Large intestine (tissue), 12 donors: ENCODE measurements around the gene POLH. TPM values are rescaled to one million over a fixed set of nuclear protein-coding genes. Genes with fewer than 3 reads are reported as not detected.
A peak's percentile ranks its signal among the peaks of the same experiment; 100 is the strongest.
"Not testable (repeated sequence)": the region's sequence is repeated elsewhere in the genome, so short reads cannot be mapped to it uniquely, and the experiment has no call there.

Experiments used
- DNase-seq, 2 donors: peaks; one replicate each; pipeline versions ENCODE4 v3.0.0 to v3.0.0-alpha.2; 2013
- H3K27ac ChIP-seq: one replicate; pipeline ENCODE4 v1.5.1; 2013; ENCODE audit warnings: low read length
- H3K27me3 ChIP-seq: 2 replicates; pipeline ENCODE4 v1.6.1; 2013; ENCODE audit warnings: low read length; ENCODE audit not compliant: control insufficient read depth, insufficient read depth
- H3K36me3 ChIP-seq: 2 replicates; pipeline ENCODE4 v1.6.1; 2013; ENCODE audit warnings: low read length; ENCODE audit not compliant: control insufficient read depth, insufficient read depth
- H3K4me1 ChIP-seq: one replicate; pipeline ENCODE4 v1.6.1; 2013; ENCODE audit warnings: low read length; ENCODE audit not compliant: control insufficient read depth, insufficient read depth
- H3K4me3 ChIP-seq: one replicate; pipeline ENCODE4 v1.5.1; 2013; ENCODE audit warnings: low read length
- H3K9me3 ChIP-seq: one replicate; pipeline ENCODE4 v1.6.1; 2013; ENCODE audit warnings: mild to moderate bottlenecking, low read depth, low read length, moderate library complexity; ENCODE audit not compliant: control insufficient read depth
- WGBS: methylation state at CpG from one replicate; pipeline ENCODE4 v1.1.5; 2013; ENCODE audit warnings: low lambda C conversion rate; ENCODE audit not compliant: insufficient coverage; 5-methylcytosine and 5-hydroxymethylcytosine counted together
- long read RNA-seq, 11 donors: transcript quantifications; one replicate each; lab custom pipeline, GENCODE V29; 2026
- polyA plus RNA-seq: library from polyadenylated mRNA; unstranded; fragments of 120-200 nt; gene quantifications from one replicate; pipeline ENCODE4 v1.2.1, GENCODE V29; 2013

Gene POLH
- polyA plus RNA-seq: 9.2 TPM
- long read RNA-seq, donor 1, partial matches to known transcripts: 0 of 1 reads
- long read RNA-seq, donor 1, other reads (novel, unspliced or antisense): 0 of 1 reads
- long read RNA-seq, donor 2, partial matches to known transcripts: 6 of 13 reads
- long read RNA-seq, donor 2, other reads (novel, unspliced or antisense): 5 of 13 reads
- long read RNA-seq, donor 3, partial matches to known transcripts: 5 of 11 reads
- long read RNA-seq, donor 3, other reads (novel, unspliced or antisense): 5 of 11 reads
- long read RNA-seq, donor 4: 0 reads
- long read RNA-seq, donor 5, partial matches to known transcripts: 0 of 1 reads
- long read RNA-seq, donor 5, other reads (novel, unspliced or antisense): 0 of 1 reads
- long read RNA-seq, donor 6, partial matches to known transcripts: 0 of 1 reads
- long read RNA-seq, donor 6, other reads (novel, unspliced or antisense): 0 of 1 reads
- long read RNA-seq, donor 7, partial matches to known transcripts: 0 of 1 reads
- long read RNA-seq, donor 7, other reads (novel, unspliced or antisense): 0 of 1 reads
- long read RNA-seq, donor 8, partial matches to known transcripts: 0 of 2 reads
- long read RNA-seq, donor 8, other reads (novel, unspliced or antisense): 0 of 2 reads
- long read RNA-seq, donor 9: 0 reads
- long read RNA-seq, donor 10, partial matches to known transcripts: 0 of 1 reads
- long read RNA-seq, donor 10, other reads (novel, unspliced or antisense): 0 of 1 reads
- long read RNA-seq, donor 11, partial matches to known transcripts: 40 of 44 reads
- long read RNA-seq, donor 11, other reads (novel, unspliced or antisense): 0 of 44 reads

GRCh38 chr6:43575772-43576551 lies at the start of gene POLH, which contains the start of gene XPO5:
POLH (plus strand) TSS chr6:43576185; CDS start chr6:43582320, 6,135 bp downstream.
XPO5 (minus strand) TSS chr6:43576038; CDS start chr6:43575864, 174 bp downstream.
- H3K36me3 ChIP-seq: peaks cover 14% of the 10 kb centered on the region
- no CpG with 5 or more reads among the region's 76 CpGs for WGBS
- H3K27ac ChIP-seq: peak within 1 kb of the TSS; percentile 59
- DNase-seq: peak; percentile 95 to 96
- H3K27me3 ChIP-seq: no peaks in the 10 kb centered on the region
- peak within 1 kb of the TSS; percentile 98 for H3K4me3 ChIP-seq
- H3K9me3 ChIP-seq: no peaks in the 10 kb centered on the region
- H3K4me1 ChIP-seq: peaks cover 2% of the 10 kb centered on the region

- Histone ChIP-seq H3K9me3 (no peaks in the 10 kb centered on the region), H3K4me1 (no peaks in the 10 kb centered on the region), H3K27ac (no peak overlapping the region), H3K4me3 (no peak overlapping the region), H3K27me3 (no peaks in the 10 kb centered on the region), H3K36me3 (peaks cover 60% of the 10 kb centered on the region)
- no peak for DNase-seq
- no CpG with 5 or more reads among the region's 1 CpG for WGBS
These were observed 43.8 kb upstream of the POLH start for GRCh38 chr6:43532201-43532600.

GRCh38 chr6:43538986-43539385 lies 37.0 kb upstream of the POLH start:
- H3K4me1 ChIP-seq, H3K9me3 ChIP-seq, H3K27ac ChIP-seq, H3K27me3 ChIP-seq, DNase-seq, H3K4me3 ChIP-seq: not testable (repeated sequence)
- peaks cover 29% of the 10 kb centered on the region for H3K36me3 ChIP-seq
- WGBS: no CpG with 5 or more reads among the region's 17 CpGs

GRCh38 chr6:43539409-43539808 lies 36.6 kb upstream of the POLH start:
- WGBS: no CpG with 5 or more reads among the region's 20 CpGs
- not testable (repeated sequence) for H3K27me3 ChIP-seq, H3K9me3 ChIP-seq, H3K4me3 ChIP-seq, DNase-seq, H3K27ac ChIP-seq, H3K4me1 ChIP-seq
- H3K36me3 ChIP-seq: peaks cover 30% of the 10 kb centered on the region

GRCh38 chr6:43540507-43540906 lies 35.5 kb upstream of the POLH start:
- Histone ChIP-seq H3K4me1 (no peaks in the 10 kb centered on the region), H3K36me3 (peaks cover 34% of the 10 kb centered on the region), H3K4me3 (no peak overlapping the region), H3K27ac (no peak overlapping the region), H3K9me3 (no peaks in the 10 kb centered on the region), H3K27me3 (no peaks in the 10 kb centered on the region)
- no peak for DNase-seq
- whole genome bisulfite sequencing: 100% methylated on average over 1 of the region's 5 CpGs

- Histone ChIP-seq H3K9me3 (no peaks in the 10 kb centered on the region), H3K4me1 (no peaks in the 10 kb centered on the region), H3K27me3 (no peaks in the 10 kb centered on the region), H3K36me3 (peaks cover 42% of the 10 kb centered on the region), H3K4me3 (no peak overlapping the region), H3K27ac (no peak overlapping the region)
- 100% methylated on average over 3 of the region's 8 CpGs for WGBS
- DNase-seq: no peak
These were observed 34.1 kb upstream of the POLH start for GRCh38 chr6:43541774-43542471.

GRCh38 chr6:43544461-43544860 lies 31.5 kb upstream of the POLH start:
- Histone ChIP-seq H3K27me3 (no peaks in the 10 kb centered on the region), H3K4me3 (no peak overlapping the region), H3K36me3 (peaks cover 61% of the 10 kb centered on the region), H3K27ac (no peak overlapping the region), H3K4me1 (no peaks in the 10 kb centered on the region), H3K9me3 (no peaks in the 10 kb centered on the region)
- no peak for DNase-seq
- WGBS: no CpG with 5 or more reads among the region's 4 CpGs

- H3K9me3 ChIP-seq: no peaks in the 10 kb centered on the region
- WGBS: no CpG with 5 or more reads among the region's 3 CpGs
- H3K27me3 ChIP-seq: no peaks in the 10 kb centered on the region
- no peak overlapping the region for H3K4me3 ChIP-seq
- DNase-seq: no peak
- peaks cover 77% of the 10 kb centered on the region for H3K36me3 ChIP-seq
- H3K4me1 ChIP-seq: no peaks in the 10 kb centered on the region
- H3K27ac ChIP-seq: no peak overlapping the region
These were observed 28.8 kb upstream of the POLH start for GRCh38 chr6:43547222-43547621.

- WGBS: no CpG with 5 or more reads among the region's 7 CpGs
- H3K27ac ChIP-seq, H3K4me1 ChIP-seq, DNase-seq, H3K27me3 ChIP-seq, H3K4me3 ChIP-seq, H3K9me3 ChIP-seq: not testable (repeated sequence)
- peaks cover 72% of the 10 kb centered on the region for H3K36me3 ChIP-seq
These were observed 18.4 kb upstream of the POLH start for GRCh38 chr6:43557620-43558019.

- H3K4me1 ChIP-seq: no peaks in the 10 kb centered on the region
- no peaks in the 10 kb centered on the region for H3K27me3 ChIP-seq
- H3K9me3 ChIP-seq: no peaks in the 10 kb centered on the region
- no peak for DNase-seq
- peaks cover 76% of the 10 kb centered on the region for H3K36me3 ChIP-seq
- H3K27ac ChIP-seq: no peak overlapping the region
- no peak overlapping the region for H3K4me3 ChIP-seq
These were observed 16.7 kb upstream of the POLH start for GRCh38 chr6:43559328-43559727.
